C4-2B (cell line): ENCODE results near the gene FLRT3.

Experiments
- ZFX ChIP-seq: fragments of 450-650 bp; IDR thresholded peaks from 2 replicates; pipeline ENCODE4 v1.6.1; 2017
- TF ChIP-seq, protein P1 (sequence below): fragments of 450-650 bp; conservative IDR thresholded peaks from 2 replicates; pipeline ENCODE4 v1.5.1; 2017; ENCODE audit warnings: mild to moderate bottlenecking

DNA sequence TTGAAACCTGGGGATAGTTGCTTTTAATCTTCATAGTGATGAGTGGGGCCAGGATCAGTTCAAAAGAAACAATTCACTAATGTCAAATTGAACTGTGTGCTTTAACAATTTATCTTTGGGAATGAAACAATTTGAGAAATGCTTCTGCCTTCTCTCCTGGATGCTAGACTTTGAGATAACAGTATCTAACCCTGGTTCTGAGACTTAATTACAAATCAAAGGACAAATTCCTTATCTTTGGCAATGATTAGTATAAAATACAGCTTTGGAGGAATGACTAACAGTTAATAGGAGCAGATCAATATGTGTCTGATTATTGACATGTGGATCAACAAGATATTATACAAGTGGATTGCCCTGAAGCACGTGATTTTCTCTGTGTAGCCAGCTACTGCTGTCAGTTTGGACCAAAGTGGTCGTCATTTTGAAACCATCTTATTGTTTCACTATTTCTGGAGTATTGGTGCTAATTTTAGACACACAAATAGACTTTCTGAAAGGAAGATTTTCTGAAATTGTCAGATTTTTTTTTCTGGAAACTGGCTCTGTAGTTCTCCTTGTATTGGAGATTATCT, 6.2 kb upstream of the FLRT3 start:
- TF ChIP-seq, protein P1, sequence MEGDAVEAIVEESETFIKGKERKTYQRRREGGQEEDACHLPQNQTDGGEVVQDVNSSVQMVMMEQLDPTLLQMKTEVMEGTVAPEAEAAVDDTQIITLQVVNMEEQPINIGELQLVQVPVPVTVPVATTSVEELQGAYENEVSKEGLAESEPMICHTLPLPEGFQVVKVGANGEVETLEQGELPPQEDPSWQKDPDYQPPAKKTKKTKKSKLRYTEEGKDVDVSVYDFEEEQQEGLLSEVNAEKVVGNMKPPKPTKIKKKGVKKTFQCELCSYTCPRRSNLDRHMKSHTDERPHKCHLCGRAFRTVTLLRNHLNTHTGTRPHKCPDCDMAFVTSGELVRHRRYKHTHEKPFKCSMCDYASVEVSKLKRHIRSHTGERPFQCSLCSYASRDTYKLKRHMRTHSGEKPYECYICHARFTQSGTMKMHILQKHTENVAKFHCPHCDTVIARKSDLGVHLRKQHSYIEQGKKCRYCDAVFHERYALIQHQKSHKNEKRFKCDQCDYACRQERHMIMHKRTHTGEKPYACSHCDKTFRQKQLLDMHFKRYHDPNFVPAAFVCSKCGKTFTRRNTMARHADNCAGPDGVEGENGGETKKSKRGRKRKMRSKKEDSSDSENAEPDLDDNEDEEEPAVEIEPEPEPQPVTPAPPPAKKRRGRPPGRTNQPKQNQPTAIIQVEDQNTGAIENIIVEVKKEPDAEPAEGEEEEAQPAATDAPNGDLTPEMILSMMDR = no peak
- no peak for TF ChIP-seq ZFX
